ENCODE data around the gene CHP1. TPM values are rescaled to one million over a fixed set of nuclear protein-coding genes. Genes with fewer than 3 reads are reported as not detected.
"Not testable (repeated sequence)": the region's sequence is repeated elsewhere in the genome, so short reads cannot be mapped to it uniquely, and the experiment has no call there.

Gene CHP1
- total RNA-seq, 1 experiment from 2014 or later: 62.3 TPM

DNA sequence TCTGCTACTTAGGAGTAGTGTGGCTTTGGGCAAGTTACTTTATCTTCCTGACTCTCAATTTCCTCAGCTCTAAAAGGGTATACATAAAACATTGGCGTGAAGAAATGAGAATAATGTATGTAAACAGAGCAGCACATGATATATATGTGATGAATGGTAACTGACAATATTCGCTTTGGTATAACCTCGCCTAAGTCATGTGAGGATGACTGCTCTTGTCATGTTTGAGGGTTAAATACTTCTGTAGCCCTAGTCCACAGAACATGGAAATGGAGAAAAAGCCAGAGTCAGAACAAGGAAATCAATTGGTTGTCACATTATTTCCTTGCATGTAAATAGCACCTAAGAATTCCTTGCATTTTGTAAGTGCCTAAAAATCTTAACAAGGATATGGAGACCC is 25.0 kb downstream of the CHP1 start:
- DNase-seq (ENCODE audit: low read depth): no peak

DNA sequence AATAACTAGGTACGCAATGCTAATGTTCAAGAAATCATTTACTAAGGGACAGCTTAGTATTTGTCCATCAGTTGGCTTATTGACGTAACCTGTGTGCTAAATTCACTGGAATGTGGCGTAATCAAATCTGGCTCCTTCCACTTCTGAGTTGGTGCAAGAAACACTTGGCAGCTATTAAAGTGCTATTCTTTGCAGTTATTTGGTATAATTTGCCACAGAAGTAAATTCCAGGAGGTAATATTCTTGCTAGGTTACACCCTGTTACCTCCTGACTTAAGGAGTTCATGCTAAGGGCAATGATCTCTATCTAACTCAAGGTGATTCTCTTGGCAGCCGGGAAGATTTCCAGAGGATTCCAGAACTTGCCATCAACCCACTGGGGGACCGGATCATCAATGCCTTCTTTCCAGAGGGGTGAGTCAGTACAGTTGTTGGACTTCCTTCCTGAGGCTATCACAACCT is 25.5 kb downstream of the CHP1 start:
- no peak for DNase-seq (ENCODE audit: low read depth)

DNA sequence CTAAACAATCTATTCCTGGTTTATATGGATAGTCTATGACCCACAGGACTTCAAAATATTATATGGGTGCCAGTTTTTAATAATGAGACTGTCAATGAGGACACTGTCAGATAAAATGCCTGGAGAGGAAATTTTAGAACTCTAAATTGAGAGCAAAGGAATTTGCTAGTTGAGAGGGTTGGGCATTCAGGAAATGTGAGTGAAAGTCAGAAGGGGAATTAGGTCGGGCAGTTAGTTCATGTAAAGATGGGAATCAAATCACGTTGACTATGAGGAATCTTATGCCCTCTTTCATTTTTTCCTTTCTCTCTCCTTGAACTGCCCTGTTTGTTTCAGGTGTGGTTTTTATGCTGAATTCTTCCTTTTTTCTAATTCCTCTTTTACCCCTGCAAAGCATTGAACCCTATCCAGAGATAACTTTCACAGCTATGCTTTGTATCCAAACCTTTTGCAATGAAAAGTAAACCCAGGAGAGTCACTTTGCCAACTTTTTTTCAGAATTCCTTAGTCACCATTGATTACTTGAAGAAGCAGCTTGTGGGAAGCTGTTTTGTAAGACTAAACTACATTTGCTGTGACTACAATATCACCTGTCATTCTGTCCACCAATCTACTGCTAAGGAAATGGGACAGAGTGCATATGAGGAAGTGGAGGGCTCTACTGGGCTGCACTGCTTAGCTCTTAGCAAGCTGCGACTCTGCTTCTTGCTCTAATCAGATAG is 27.8 kb downstream of the CHP1 start:
- DNase-seq (ENCODE audit: low read depth): peak; percentile 28

DNA sequence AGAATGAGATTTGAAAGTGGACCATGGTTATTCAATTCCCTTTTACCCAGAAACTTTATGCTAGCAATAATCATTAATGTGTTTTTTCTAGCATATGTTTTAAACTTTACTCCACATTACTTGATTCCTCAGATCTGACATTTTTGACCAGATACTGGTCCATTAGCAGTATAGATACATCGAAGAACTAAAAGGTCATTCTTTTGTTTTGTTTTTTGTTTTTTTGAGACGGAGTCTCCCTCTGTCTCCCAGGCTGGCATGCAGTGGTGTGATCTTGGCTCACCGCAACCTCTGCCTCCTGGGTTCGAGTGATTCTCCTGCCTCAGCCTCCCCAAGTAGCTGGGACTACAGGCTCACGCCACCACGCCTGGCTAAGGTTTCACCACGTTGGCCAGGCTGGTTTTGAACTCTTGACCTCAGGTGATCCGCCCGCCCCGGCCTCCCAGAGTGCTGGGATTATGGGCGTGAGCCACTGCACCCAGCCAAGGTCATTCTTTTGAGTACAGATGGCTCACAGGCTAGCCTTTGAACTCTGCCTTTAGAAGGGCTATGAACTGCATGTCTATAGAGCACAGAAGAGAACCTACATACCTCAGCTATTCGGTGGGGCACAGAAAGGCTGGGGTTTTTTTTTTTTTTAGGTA is 28.6 kb downstream of the CHP1 start:
- no peak for DNase-seq (ENCODE audit: low read depth)

DNA sequence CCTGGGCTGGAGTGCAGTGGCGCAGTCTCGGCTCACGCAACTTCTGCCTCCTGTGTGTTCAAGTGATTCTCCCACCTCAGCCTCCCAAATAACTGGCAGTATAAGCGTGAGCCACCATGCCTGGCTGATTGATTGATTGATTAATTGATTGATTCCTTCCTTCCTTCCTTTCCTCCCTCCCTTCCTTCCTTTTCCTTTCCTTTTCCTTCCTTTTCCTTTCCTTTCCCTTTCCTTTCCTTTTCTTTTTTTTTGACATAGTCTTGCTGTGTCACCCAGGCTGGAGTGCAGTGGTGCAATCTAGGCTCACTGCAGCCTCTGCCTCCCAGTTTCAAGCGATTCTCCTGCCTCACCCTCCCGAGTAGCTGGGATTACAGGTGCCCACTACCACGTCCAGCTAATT is 29.9 kb downstream of the CHP1 start:
- DNase-seq (ENCODE audit: low read depth): not testable (repeated sequence)

DNA sequence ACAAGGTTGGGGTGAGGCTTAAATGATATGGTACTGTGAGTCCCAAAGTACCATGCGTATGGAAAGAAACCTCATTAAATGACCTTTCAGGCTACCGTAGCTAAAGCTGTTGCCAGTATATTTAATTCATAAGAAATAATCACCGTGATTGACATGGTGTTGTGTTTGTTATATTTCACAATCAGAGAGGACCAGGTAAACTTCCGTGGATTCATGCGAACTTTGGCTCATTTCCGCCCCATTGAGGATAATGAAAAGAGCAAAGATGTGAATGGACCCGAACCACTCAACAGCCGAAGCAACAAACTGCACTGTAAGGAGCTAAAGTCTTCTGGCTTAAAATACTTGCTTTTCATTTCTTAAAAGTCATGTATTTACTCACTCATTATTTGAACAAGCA is 31.5 kb downstream of the CHP1 start:
- no peak for DNase-seq (ENCODE audit: low read depth)

DNA sequence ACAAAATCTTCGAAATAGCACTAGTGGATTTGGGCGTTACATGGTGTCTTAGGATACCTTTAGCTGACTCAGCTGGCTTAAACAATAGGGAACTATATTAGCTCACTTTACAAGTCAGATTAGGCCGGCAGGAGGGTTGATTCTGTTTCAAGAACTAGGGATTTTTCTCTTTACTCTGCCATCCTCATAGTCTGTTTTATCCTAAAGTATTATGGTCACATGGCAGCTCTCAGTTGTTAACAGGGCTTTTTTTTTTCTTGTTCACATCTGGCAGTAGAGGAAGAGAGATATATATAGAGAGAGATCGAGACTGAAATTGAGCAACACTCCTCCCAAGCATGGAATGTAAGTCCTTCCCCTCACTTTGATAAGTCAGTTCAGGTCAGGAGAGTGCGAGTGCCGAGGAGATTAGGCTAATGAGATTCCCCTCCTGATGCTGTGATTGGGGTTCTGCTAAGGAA is 32.9 kb downstream of the CHP1 start:
- DNase-seq (ENCODE audit: low read depth): no peak

DNA sequence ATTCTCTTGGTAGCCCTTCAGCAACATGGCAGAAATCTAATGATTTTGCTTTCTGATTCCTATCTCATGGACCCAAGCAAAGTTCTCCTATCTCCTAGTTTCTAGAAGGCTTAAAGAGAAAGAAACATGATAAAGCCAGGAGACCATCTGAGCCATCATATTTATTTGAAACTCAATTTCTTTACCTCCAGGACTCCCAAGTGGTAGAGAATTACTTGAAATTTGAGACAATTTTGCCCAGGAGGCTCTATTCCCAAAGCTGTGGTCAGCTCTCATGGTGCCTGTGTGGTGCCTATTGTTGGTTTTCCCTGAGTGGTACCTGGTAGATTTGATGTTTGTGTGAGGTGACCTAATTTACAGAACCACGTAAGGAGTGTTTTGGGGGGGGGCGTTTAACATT is 38.8 kb downstream of the CHP1 start:
- no peak for DNase-seq (ENCODE audit: low read depth)

DNA sequence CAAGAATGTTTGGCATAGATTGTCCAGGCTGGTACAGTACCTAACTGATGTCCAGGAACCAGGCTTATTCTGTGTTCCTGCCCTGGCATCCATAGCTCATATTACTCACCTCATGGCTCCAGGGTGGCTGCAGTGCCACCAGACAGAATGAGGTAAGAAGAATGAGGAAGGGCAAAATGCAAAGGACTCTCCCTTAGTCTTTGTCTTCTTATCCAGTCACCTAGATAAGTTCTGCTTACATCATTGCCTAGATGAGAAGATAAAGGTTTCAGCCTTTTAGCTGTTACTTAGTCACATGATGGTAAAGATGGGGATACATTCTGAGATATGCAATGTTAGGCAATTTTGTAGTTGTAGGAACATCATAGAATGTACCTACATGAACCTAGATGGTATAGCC is 45.8 kb downstream of the CHP1 start:
- no peak for DNase-seq (ENCODE audit: low read depth)

DNA sequence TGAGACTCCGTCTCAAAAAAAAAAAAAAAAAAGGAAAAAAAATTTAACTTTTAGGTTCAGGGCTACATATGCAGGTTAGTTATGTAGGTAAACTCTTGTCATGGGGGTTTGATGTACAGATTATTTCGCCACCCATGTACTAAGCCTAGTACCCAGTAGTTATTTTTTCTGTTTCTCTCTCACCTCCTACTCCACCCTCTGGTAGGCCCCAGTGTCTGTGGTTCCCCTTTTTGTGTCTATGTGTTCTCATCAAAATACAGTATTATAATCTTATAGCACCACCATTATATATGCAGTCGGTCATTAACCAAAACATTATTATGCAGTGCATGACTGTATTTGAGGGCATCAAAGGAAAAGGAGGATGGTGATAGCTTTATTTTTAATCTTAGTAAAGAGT is 47.3 kb downstream of the CHP1 start:
- DNase-seq (ENCODE audit: low read depth): no peak

DNA sequence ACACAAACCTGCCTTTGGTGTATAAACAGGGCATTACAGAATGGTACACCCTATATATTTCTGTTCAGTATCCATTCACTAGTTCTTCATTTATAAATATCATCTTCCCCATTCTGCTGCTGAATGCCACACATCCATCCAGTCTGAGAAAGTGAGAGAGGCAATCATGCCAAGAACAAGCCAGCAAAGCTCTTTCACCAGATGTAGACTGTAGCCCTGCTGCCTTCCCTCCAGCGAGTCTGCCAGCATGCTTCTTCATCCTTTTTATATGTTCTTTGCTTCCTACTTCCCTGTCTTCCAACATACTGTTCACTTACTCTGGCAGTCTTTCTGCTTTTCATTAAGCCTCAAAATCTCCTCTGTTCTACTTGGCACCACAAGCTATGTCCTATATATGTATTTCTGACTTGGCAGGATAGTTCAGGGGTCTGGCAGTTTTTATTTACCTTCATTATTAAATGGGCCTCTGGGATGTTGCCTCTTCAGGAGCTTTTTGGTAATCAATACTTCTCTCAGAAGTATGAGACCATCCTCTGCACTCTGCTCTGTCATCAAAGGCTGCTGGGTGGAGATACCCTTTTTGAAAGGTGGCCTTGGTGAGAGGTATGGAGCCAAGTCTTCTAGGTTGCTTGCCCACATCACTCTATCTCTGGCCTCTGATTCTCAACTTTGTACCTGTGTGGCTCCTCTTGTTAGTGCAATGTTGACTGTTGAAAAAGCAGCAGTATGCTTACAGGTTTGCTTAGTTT is 48.6 kb downstream of the CHP1 start:
- no peak for DNase-seq (ENCODE audit: low read depth)

DNA sequence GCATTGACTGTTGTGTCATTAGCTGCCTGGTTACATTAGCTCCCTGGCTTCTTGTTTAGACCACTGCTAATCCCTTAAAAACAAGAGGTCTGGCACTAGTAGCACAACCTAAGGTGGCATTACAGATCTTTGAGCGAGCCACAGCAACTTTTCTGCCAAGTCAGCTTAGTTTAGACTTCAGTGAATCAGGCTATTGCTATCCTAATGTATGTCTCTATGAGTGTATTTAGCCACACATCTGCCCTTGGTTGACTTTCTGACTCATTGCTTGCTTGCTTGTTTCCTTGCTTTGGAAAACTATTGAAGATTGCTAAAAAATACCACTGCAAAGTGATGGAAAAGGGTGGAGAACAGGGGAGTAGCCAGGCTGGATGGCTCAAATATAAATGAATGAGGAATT is 50.2 kb downstream of the CHP1 start:
- DNase-seq (ENCODE audit: low read depth): peak; percentile 81

DNA sequence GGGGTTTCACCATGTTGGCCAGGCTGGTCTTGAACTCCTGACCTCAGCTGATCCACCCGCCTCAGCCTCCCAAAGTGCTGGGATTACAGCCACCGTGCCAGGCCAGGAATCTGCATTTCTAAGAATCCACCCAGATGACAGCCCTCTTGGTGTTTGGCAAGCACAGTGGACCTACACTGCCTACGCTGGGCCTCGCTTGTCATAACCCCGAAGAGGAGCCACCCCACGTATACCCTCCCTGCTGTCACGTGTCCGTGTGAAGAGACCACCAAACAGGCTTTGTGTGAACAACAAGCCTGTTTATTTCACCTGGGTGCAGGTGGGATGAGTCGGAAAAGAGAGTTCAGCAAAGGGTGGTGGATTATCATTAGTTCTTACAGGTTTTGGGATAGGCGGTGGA is 51.4 kb downstream of the CHP1 start:
- not testable (repeated sequence) for DNase-seq (ENCODE audit: low read depth)

DNA sequence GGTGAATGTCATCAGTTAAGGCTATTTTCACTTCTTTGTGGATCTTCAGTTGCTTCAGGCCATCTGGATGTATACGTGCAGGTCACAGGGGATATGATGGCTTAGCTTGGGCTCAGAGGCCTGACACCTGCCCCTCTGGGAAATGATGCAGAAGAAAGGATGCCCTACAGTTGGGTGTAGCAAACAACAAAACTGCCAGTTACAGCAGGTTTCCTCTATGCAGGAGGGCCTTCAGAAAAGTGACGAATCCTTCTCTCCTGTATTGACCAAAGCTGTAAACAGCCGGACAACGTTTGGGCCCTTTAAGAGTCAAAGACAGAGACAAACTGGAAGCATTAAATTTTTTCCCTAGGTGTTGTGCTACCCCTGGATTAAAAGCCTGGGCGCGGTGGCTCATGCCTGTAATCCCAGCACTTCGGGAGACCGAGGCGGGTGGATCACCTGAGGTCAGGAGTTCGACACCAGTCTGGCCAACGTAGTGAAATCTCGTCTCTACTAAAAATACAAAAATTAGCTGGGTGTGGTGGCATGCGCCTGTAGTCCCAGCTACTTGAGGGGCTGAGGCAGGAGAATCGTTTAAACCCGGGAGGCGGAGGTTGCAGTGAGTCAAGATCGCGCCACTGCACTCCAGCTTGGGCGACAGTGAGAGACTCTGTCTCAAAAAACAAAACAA is 52.0 kb downstream of the CHP1 start:
- DNase-seq (ENCODE audit: low read depth): not testable (repeated sequence)

DNA sequence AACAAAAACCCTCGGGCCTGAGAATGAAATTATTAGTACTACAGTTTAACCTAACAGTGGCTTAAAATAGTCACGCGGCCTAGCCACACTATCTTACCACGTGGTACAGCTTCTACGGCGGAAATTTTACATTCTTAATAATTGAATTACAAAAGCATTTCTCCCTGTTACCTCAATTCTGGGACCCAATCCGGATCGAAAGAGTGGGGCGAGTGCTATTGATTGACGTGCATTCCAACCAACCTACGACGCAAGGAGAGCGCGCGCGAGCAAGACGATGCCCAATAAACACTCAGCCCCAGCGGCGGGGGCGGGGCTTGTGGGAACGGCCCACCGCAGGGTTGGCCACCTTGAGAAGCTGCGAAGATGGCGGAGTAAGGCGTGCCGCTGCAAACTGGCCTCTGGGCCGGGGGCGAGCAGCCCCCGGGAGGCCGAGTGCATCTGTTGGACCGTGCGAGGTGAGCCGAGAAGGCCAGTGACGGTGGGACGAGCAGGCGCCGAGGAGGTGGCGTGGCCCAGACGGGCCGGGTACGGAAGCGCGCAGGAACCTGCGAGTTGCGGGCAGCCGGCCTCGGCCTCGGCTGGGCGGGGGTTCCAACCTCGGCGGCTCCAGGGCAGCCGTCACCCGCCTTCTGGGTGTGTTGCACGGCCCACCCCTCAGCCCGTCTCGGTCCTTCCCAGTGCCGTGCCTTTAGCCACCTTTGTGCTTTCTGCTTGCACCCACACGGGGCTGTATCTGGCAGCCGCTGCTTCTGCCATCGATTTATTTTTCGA is 52.8 kb downstream of the CHP1 start:
- peak; percentile 98 for DNase-seq (ENCODE audit: low read depth)

DNA sequence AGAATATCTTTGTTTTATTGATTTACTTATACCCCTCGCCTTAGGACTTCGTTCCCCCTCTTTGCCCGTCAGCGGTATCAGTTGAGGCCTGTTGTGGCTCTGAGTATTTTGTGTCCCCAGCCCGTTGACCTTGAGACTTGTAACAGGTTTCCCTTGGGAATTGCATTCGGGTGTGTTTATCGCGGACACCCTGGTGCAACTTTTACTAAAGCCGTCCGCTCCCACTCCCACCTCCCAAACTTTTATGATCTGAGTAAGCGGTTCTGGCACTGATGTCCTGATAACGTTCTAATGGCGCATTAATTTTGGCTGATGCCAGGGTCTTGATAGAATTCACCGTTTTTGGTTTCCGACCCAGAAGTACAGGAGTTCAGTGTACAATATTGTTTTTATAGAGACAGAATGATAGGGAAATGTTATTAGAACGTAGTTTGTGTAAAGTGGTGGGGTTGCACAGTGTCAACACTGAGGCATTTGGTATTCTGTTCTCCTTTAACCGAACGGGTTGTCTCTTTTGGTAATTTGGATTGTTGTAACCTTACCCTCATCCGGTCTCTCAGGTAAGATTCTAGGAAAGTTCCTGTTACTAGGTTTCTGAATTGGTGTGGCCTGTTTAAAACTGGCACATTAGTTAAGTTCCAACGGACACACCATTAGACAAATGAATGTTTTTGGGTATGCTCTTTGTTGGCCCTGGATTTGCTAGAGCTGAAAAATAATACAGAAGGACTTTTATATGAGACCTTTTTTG is 53.5 kb downstream of the CHP1 start:
- peak; percentile 6 for DNase-seq (ENCODE audit: low read depth)

DNA sequence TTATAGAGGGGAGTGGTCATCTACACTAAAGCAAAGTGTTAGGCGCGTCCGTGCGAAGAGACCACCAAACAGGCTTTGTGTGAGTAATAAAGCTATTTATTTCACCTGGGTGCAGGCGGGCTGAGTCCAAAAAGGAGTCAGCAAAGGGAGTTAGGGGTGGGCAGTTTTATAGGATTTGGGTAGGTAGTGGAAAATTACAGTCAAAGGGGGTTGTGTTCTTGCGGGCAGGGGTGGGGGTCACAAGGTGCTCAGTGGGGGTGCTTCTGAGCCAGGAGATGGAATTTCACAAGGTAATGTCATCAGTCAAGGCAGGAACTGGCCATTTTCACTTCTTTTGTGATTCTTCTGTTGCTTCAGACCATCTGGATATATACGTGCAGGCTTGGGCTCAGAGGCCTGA is 54.2 kb downstream of the CHP1 start:
- no peak for DNase-seq (ENCODE audit: low read depth)

DNA sequence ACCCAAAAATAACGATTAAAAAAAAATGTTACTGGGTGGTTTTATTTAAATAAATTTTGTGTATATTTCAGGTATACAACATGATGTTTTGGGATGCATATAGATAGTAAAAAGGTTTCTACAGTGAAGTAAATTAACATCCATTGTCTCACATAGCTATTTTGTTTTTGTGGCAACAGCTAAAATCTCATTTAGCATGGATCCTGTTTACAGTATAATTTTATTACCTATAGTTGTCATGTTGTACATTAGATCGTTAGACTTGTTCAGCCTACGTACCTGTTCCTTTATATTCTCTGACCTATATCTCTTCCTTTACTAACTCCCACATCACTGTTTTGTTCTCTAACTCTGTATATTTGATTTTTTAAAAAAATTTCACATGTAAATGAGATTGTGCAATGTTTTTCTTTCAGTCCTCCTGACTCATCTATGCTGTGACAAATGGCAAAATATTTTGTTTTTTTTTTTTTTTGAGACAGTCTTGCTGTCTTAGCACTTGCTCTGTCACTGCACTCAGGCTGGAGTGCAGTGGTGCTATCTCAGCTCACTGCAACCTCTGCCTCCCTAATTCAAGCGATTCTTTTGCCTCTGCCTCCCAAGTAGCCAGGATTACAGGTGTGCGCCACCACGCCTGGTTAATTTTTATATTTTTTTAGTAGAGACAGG is 55.7 kb downstream of the CHP1 start:
- peak; percentile 16 for DNase-seq (ENCODE audit: low read depth)

DNA sequence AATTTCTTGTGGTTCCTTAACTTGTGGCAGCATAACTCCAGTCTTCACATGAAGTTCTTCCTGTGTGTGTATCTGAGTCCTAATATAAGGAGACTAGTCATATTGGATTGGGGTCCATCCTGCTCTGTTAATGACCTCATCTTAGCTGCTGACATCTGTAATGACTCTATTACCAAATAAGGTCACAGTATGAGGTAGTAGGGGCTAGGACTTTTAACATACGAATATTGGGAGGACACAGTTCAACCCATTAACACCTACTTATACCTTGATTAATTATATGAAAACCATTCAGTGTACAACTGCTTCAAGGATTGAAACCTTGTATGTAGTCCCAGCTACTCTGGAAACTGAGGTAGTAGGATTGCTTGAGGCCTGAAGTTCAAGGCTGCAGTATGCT is 57.4 kb downstream of the CHP1 start:
- DNase-seq (ENCODE audit: low read depth): no peak

DNA sequence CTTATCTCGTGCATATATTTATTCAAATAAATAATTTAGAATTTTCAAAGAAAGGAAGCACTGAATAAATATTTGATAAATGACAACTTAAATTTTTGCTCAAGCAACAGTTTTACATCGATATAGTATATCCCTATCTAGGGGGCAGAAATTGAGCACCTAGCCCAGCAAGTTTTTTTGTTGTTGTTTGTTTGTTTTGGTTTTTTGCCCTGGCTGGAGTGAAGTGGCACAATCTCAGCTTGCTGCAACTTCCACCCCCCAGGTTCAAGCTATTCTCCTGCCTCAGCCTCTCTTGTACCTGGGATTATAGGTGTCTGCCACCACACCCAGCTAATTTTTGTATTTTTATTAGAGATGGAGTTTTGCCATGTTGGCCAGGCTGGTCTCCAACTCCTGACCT is 58.9 kb downstream of the CHP1 start:
- no peak for DNase-seq (ENCODE audit: low read depth)

Data from HT1080 (cell line).